Mesenchymal stem cell (in vitro differentiated cells and primary cell): ENCODE data around the gene MFAP2. TPM values are rescaled to one million over a fixed set of nuclear protein-coding genes. Genes with fewer than 3 reads are reported as not detected.

Experiments
- DNase-seq: peaks from one replicate; pipeline ENCODE4 v3.0.0-alpha.2; 2013
- H2AFZ ChIP-seq: one replicate; pipeline ENCODE4 v1.6.1; 2013; ENCODE audit warnings: low read depth, mild to moderate bottlenecking, control low read depth, inconsistent platforms, low read length, moderate library complexity
- H2AK5ac ChIP-seq: 2 replicates; pipeline ENCODE4 v1.6.1; 2013; ENCODE audit warnings: low read length, moderate library complexity, mild to moderate bottlenecking, inconsistent platforms; ENCODE audit not compliant: severe bottlenecking
- H2BK120ac ChIP-seq: one replicate; pipeline ENCODE4 v1.6.1; 2013; ENCODE audit warnings: low read depth, mild to moderate bottlenecking, inconsistent platforms, low read length, moderate library complexity
- H2BK12ac ChIP-seq, 2 experiments: one replicate each; pipeline ENCODE4 v1.6.1; 2013; ENCODE audit warnings: inconsistent platforms in 2 of 2, low read length in 2 of 2, mild to moderate bottlenecking in 2 of 2, moderate library complexity in 2 of 2, control low read depth in 1 of 2
- H2BK15ac ChIP-seq: one replicate; pipeline ENCODE4 v1.6.1; 2013; ENCODE audit warnings: mild to moderate bottlenecking, low read depth, inconsistent platforms; ENCODE audit not compliant: poor library complexity, severe bottlenecking
- H2BK5ac ChIP-seq: 2 replicates; pipeline ENCODE4 v1.6.1; 2013; ENCODE audit warnings: low read depth, mild to moderate bottlenecking, low read length, control low read depth, inconsistent platforms; ENCODE audit not compliant: poor library complexity, severe bottlenecking
- H3K14ac ChIP-seq, 2 experiments: one replicate each; pipeline ENCODE4 v1.6.1; 2013; ENCODE audit warnings: inconsistent platforms in 2 of 2, low read length in 2 of 2, control low read depth in 1 of 2, mild to moderate bottlenecking in 1 of 2, moderate library complexity in 1 of 2
- H3K18ac ChIP-seq, 2 experiments: one replicate each; pipeline ENCODE4 v1.6.1; 2013; ENCODE audit warnings: inconsistent platforms in 2 of 2, low read length in 2 of 2, control low read depth in 1 of 2, low read depth in 1 of 2, mild to moderate bottlenecking in 1 of 2
- H3K23ac ChIP-seq, 2 experiments: one replicate each; pipeline ENCODE4 v1.6.1; 2013; ENCODE audit warnings: inconsistent platforms in 2 of 2, low read length in 2 of 2, mild to moderate bottlenecking in 2 of 2, moderate library complexity in 2 of 2, control low read depth in 1 of 2
- H3K27ac ChIP-seq: 2 replicates; pipeline ENCODE4 v1.5.1; 2013; ENCODE audit warnings: mild to moderate bottlenecking, moderate library complexity, low read length, control low read depth, inconsistent platforms; ENCODE audit not compliant: poor library complexity, severe bottlenecking
- H3K27me3 ChIP-seq, 2 experiments: 2 replicates each; pipeline versions ENCODE4 v1.6.1 to v1.7.0; 2013; ENCODE audit warnings: low read length in 2 of 2, mild to moderate bottlenecking in 2 of 2, moderate library complexity in 2 of 2, control low read depth in 1 of 2, inconsistent platforms in 1 of 2; ENCODE audit not compliant: control insufficient read depth in 1 of 2, insufficient read depth in 1 of 2
- H3K36me3 ChIP-seq, 2 experiments: 2 replicates each; pipeline versions ENCODE4 v1.6.1 to v1.7.0; 2013; ENCODE audit warnings: low read length in 2 of 2, control low read depth in 1 of 2, inconsistent platforms in 1 of 2, low read depth in 1 of 2, mild to moderate bottlenecking in 1 of 2; ENCODE audit not compliant: insufficient read depth in 2 of 2, control insufficient read depth in 1 of 2
- H3K4ac ChIP-seq, 2 experiments: one replicate each; pipeline ENCODE4 v1.6.1; 2013; ENCODE audit warnings: inconsistent platforms in 2 of 2, low read length in 2 of 2, mild to moderate bottlenecking in 2 of 2, moderate library complexity in 2 of 2, control low read depth in 1 of 2, low read depth in 1 of 2
- H3K4me1 ChIP-seq: 2 replicates; pipeline ENCODE4 v1.6.1; 2013; ENCODE audit warnings: low read depth, low read length, control low read depth; ENCODE audit not compliant: control insufficient read depth, insufficient read depth
- H3K4me2 ChIP-seq: 2 replicates; pipeline ENCODE4 v1.6.1; 2013; ENCODE audit warnings: low read length, mild to moderate bottlenecking, inconsistent platforms; ENCODE audit not compliant: poor library complexity, severe bottlenecking
- H3K4me3 ChIP-seq, 2 experiments: 2 replicates each; pipeline versions ENCODE4 v1.5.1 to v1.7.0; 2013; ENCODE audit warnings: low read length in 2 of 2, mild to moderate bottlenecking in 2 of 2, control low read depth in 1 of 2, low read depth in 1 of 2; ENCODE audit not compliant: insufficient read depth in 1 of 2
- H3K79me1 ChIP-seq: replicated peaks from 2 replicates; pipeline ENCODE4 v1.6.1; 2013; ENCODE audit warnings: mild to moderate bottlenecking, control low read depth, low read length, inconsistent platforms; ENCODE audit not compliant: poor library complexity, severe bottlenecking
- H3K9ac ChIP-seq: 2 replicates; pipeline ENCODE4 v1.7.0; 2013; ENCODE audit warnings: mild to moderate bottlenecking, low read length, moderate library complexity
- H3K9me3 ChIP-seq: 2 replicates; pipeline ENCODE4 v1.7.0; 2013; ENCODE audit warnings: mild to moderate bottlenecking, low read length; ENCODE audit not compliant: control insufficient read depth
- H4K8ac ChIP-seq: one replicate; pipeline ENCODE4 v1.6.1; 2013; ENCODE audit warnings: inconsistent platforms, mild to moderate bottlenecking, low read length, moderate library complexity
- H4K91ac ChIP-seq: one replicate; pipeline ENCODE4 v1.6.1; 2013; ENCODE audit warnings: mild to moderate bottlenecking, low read length, inconsistent platforms
- WGBS: methylation state at CpG from one replicate; pipeline ENCODE4 v1.1.7; 2013; ENCODE audit warnings: mixed read lengths; 5-methylcytosine and 5-hydroxymethylcytosine counted together
- polyA plus RNA-seq, 2 experiments: library from polyadenylated mRNA; stranded (reverse); fragments of 200-250 nt; gene quantifications; one replicate each; pipeline ENCODE4 v1.2.3, GENCODE V29; 2013

The MFAP2 gene, protein sequence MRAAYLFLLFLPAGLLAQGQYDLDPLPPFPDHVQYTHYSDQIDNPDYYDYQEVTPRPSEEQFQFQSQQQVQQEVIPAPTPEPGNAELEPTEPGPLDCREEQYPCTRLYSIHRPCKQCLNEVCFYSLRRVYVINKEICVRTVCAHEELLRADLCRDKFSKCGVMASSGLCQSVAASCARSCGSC
- 167 TPM for polyA plus RNA-seq (2013, experiment 1 of 2)
- 167 TPM for polyA plus RNA-seq (2013, experiment 2 of 2)

GRCh38 chr1:16980473-16981268, at the start of gene MFAP2:
Gene MFAP2 (minus strand): TSS chr1:16980620. CDS start chr1:16978273, 2,347 bp downstream.
- peak within 1 kb of the TSS; percentile 26 for H2BK15ac ChIP-seq
- H3K27me3 ChIP-seq: no peaks in the 10 kb centered on the region
- H2BK12ac ChIP-seq: peak within 1 kb of the TSS; percentile 86 to 90
- peak within 1 kb of the TSS; percentile 18 for H2AFZ ChIP-seq
- 12% methylated on average over 29 of the region's 53 CpGs for WGBS
- H2BK5ac ChIP-seq: peak within 1 kb of the TSS; percentile 46
- H3K9ac ChIP-seq: peak within 1 kb of the TSS; percentile 94
- H3K36me3 ChIP-seq: peaks cover 28 to 46% of the 10 kb centered on the region in 2 experiments
- peak within 1 kb of the TSS; percentile 0 to 71 for H3K14ac ChIP-seq
- peak within 1 kb of the TSS; percentile 76 for H3K4me2 ChIP-seq
- peak within 1 kb of the TSS in 1 of 2 experiments; percentile 94 for H3K23ac ChIP-seq
- peaks cover 51% of the 10 kb centered on the region for H3K4me1 ChIP-seq
- H2AK5ac ChIP-seq: peak within 1 kb of the TSS; percentile 86
- H3K27ac ChIP-seq: peak within 1 kb of the TSS; percentile 60
- H4K91ac ChIP-seq: peak within 1 kb of the TSS; percentile 83
- H3K79me1 ChIP-seq: peaks cover 10% of the 10 kb centered on the region
- H4K8ac ChIP-seq: peak within 1 kb of the TSS; percentile 41
- peak within 1 kb of the TSS; percentile 79 to 98 for H3K4me3 ChIP-seq
- peak within 1 kb of the TSS; percentile 80 to 90 for H3K4ac ChIP-seq
- no peaks in the 10 kb centered on the region for H3K9me3 ChIP-seq
- DNase-seq: peak; percentile 40
- H3K18ac ChIP-seq: peak within 1 kb of the TSS; percentile 53 to 90
- H2BK120ac ChIP-seq: peak within 1 kb of the TSS; percentile 95

DNA sequence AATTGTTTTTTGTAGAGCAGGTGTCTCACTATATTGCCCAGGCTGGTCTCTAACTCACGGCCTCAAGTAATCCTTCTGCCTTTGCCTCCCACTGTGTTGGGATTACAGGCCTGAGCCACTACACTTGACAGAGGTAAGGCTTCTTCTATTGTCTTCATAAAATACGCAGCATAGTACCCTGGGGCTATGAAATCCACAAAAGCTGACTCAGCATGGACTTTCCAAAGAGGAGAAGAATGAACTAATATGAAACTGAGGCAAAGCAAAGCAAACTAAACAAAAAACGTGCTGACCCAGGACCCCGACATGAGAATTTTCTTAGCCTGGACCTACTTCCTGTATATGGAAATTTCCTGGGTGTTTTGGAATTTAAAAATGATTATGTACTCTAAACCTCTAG, 49.8 kb upstream of the MFAP2 start:
- Histone ChIP-seq H2BK12ac (no peak overlapping the region), H4K91ac (no peak overlapping the region), H2AFZ (no peak overlapping the region), H2BK15ac (no peak overlapping the region), H3K4me3 (no peak overlapping the region), H3K4me1 (no peaks in the 10 kb centered on the region), H2BK5ac (no peak overlapping the region), H3K9ac (no peak overlapping the region), H3K36me3 (peaks cover 45 to 78% of the 10 kb centered on the region in 2 experiments), H3K18ac (no peak overlapping the region), H2AK5ac (no peak overlapping the region), H3K23ac (no peak overlapping the region), H3K79me1 (peaks cover 19% of the 10 kb centered on the region), H2BK120ac (no peak overlapping the region), H3K14ac (no peak overlapping the region), H3K9me3 (no peaks in the 10 kb centered on the region), H3K27me3 (no peaks in the 10 kb centered on the region), H3K27ac (no peak overlapping the region), H3K4me2 (no peak overlapping the region), H3K4ac (no peak overlapping the region), H4K8ac (no peak overlapping the region)
- WGBS: 94% methylated on average over 4 of the region's 4 CpGs
- no peak for DNase-seq

- Histone ChIP-seq H3K4ac (no peak overlapping the region), H3K9me3 (no peaks in the 10 kb centered on the region), H4K91ac (no peak overlapping the region), H3K9ac (no peak overlapping the region), H3K14ac (no peak overlapping the region), H2BK15ac (no peak overlapping the region), H4K8ac (no peak overlapping the region), H3K79me1 (peaks cover 21% of the 10 kb centered on the region), H2BK120ac (no peak overlapping the region), H3K18ac (no peak overlapping the region), H3K23ac (no peak overlapping the region), H3K36me3 (peaks cover 47 to 86% of the 10 kb centered on the region in 2 experiments), H3K4me2 (no peak overlapping the region), H3K27me3 (no peaks in the 10 kb centered on the region), H2AK5ac (no peak overlapping the region), H2BK5ac (no peak overlapping the region), H2AFZ (no peak overlapping the region), H3K27ac (no peak overlapping the region), H3K4me3 (no peak overlapping the region), H2BK12ac (no peak overlapping the region), H3K4me1 (no peaks in the 10 kb centered on the region)
- DNase-seq: no peak
- whole genome bisulfite sequencing: 95% methylated on average over 4 of the region's 5 CpGs
Measured at GRCh38 chr1:17028662-17029188, 48.3 kb upstream of the MFAP2 start.

GRCh38 chr1:17027900-17028299, 47.5 kb upstream of the MFAP2 start:
- Histone ChIP-seq H3K4me3 (no peak overlapping the region), H2BK5ac (no peak overlapping the region), H3K4me2 (no peak overlapping the region), H3K36me3 (peaks cover 50 to 86% of the 10 kb centered on the region in 2 experiments), H2AK5ac (no peak overlapping the region), H3K27ac (no peak overlapping the region), H2AFZ (no peak overlapping the region), H3K4me1 (no peaks in the 10 kb centered on the region), H3K79me1 (peaks cover 21% of the 10 kb centered on the region), H3K18ac (no peak overlapping the region), H3K14ac (no peak overlapping the region), H3K4ac (no peak overlapping the region), H3K9ac (no peak overlapping the region), H4K8ac (no peak overlapping the region), H2BK12ac (no peak overlapping the region), H3K27me3 (no peaks in the 10 kb centered on the region), H3K9me3 (no peaks in the 10 kb centered on the region), H2BK15ac (no peak overlapping the region), H2BK120ac (no peak overlapping the region), H3K23ac (no peak overlapping the region), H4K91ac (no peak overlapping the region)
- DNase-seq: no peak
- no CpG with 5 or more reads among the region's 2 CpGs for WGBS
